ENCODE results near the gene PRSS53. TPM values are rescaled to one million over a fixed set of nuclear protein-coding genes. Genes with fewer than 3 reads are reported as not detected.
A peak's percentile ranks its signal among the peaks of the same experiment; 100 is the strongest.

The PRSS53 gene
- total and polyA plus RNA-seq, 10 donors, result 1.6 to 6.0 (median 2.5) TPM

GRCh38 chr16:31077024-31077423 is 11.7 kb downstream of the PRSS53 start:
- intact Hi-C loops (cut with DNase I; ENCODE audit: low total_unique reads), result no loop called here
- Histone ChIP-seq H3K4me3 (no peak overlapping the region), H3K9me3 (no peaks in the 10 kb centered on the region), H3K36me3 (peaks cover 0 to 65% (median 59%) of the 10 kb centered on the region in 6 donors), H3K27ac (no peak overlapping the region), H3K4me1 (peaks cover 16 to 85% (median 46%) of the 10 kb centered on the region in 6 donors), H3K27me3 (replicated peaks in 1 of 7) (no peaks in the 10 kb centered on the region)
- TF ChIP-seq POLR2A (IDR thresholded peaks at IDR 0.05), result no peak
- no peak for DNase-seq
- WGBS, 5 donors, result 93 to 97% (median 95%) methylated on average over 12 to 13 of the region's 13 CpGs

GRCh38 chr16:31076319-31076718 is 12.4 kb downstream of the PRSS53 start:
- TF ChIP-seq POLR2A (IDR thresholded peaks at IDR 0.05) (no peak), CTCF (IDR thresholded peaks at IDR 0.05 in 8 of 11, conservative IDR thresholded peaks at IDR 0.05 in 3 of 11) (no peak)
- Histone ChIP-seq H3K36me3 (peaks cover 0 to 58% (median 53%) of the 10 kb centered on the region in 6 donors), H3K4me3 (no peak overlapping the region), H3K27me3 (replicated peaks in 1 of 7) (no peaks in the 10 kb centered on the region), H3K4me1 (peaks cover 21 to 85% (median 48%) of the 10 kb centered on the region in 6 donors), H3K9me3 (no peaks in the 10 kb centered on the region), H3K27ac (peak overlapping the region in 1 of 8 donors; percentile 93)
- WGBS, 5 donors, result 81 to 89% (median 86%) methylated on average over 14 to 16 of the region's 16 CpGs
- no peak for DNase-seq
- intact Hi-C loops (cut with DNase I; ENCODE audit: low total_unique reads), result no loop called here

- peak overlapping the region; percentile 89 to 98 (median 94) for H3K27ac ChIP-seq
- intact Hi-C loops (cut with DNase I; ENCODE audit: low total_unique reads), result loop anchor here (2.0 kb wide), 1 partner anchor 42 kb away; the partner anchor contains the start of gene STX4
- TF ChIP-seq POLR2A (IDR thresholded peaks at IDR 0.05), result no peak
- no peak for TF ChIP-seq POLR2AphosphoS5 (IDR thresholded peaks at IDR 0.05)
- no peak for TF ChIP-seq CTCF (IDR thresholded peaks at IDR 0.05 in 8 of 11, conservative IDR thresholded peaks at IDR 0.05 in 3 of 11)
These were observed 13.9 kb downstream of the PRSS53 start for GRCh38 chr16:31074814-31075183.

GRCh38 chr16:31073970-31074813 is 14.6 kb downstream of the PRSS53 start, which contains the start of the genes ZNF646 and ZNF668:
Gene ZNF646 (plus strand): TSS chr16:31074422. CDS start chr16:31076325, 1,903 bp downstream.
Gene ZNF668 (minus strand): TSS chr16:31074240. CDS start chr16:31064459, 9,781 bp downstream.
- 0 to 1% (median 0%) methylated on average over 37 to 48 of the region's 48 CpGs for WGBS, 5 donors
- Histone ChIP-seq H3K27ac (peak within 1 kb of the TSS; percentile 89 to 98 (median 94)), H3K27me3 (replicated peaks in 1 of 7) (no peaks in the 10 kb centered on the region), H3K36me3 (peaks cover 0 to 36% (median 32%) of the 10 kb centered on the region in 6 donors), H3K4me3 (peak within 1 kb of the TSS; percentile 75 to 100 (median 96)), H3K9me3 (no peaks in the 10 kb centered on the region), H3K4me1 (peaks cover 21 to 71% (median 45%) of the 10 kb centered on the region in 6 donors)
- DNase-seq, result peak; percentile 99
- intact Hi-C loops (cut with DNase I; ENCODE audit: low total_unique reads), result loop anchor here (2.0 kb wide), 1 partner anchor 41 kb away; the partner anchor contains the start of gene STX4
- TF ChIP-seq POLR2AphosphoS5 (IDR thresholded peaks at IDR 0.05) (peak; percentile 93 to 96 (median 93)), CTCF (IDR thresholded peaks at IDR 0.05 in 8 of 11, conservative IDR thresholded peaks at IDR 0.05 in 3 of 11) (peak in 3 of 11 experiments; percentile 7 to 39 (median 11)), POLR2A (IDR thresholded peaks at IDR 0.05) (peak in 2 of 3 donors; percentile 31 to 53)

More at GRCh38 chr16:31074814-31075183, 13.9 kb downstream of the PRSS53 start:
- no peak for DNase-seq
- Histone ChIP-seq H3K36me3 (peaks cover 0 to 42% (median 38%) of the 10 kb centered on the region in 6 donors), H3K4me3 (peak overlapping the region; percentile 75 to 100 (median 96)), H3K27me3 (replicated peaks in 1 of 7) (no peaks in the 10 kb centered on the region), H3K4me1 (peaks cover 21 to 77% (median 48%) of the 10 kb centered on the region in 6 donors), H3K9me3 (no peaks in the 10 kb centered on the region)
- 0 to 2% (median 1%) methylated on average over 7 of the region's 7 CpGs for WGBS, 5 donors
